B cell (primary cell): Measurements from ENCODE around the gene HIP1R. TPM values are rescaled to one million over a fixed set of nuclear protein-coding genes. Genes with fewer than 3 reads are reported as not detected.

Experiments used
- ATAC-seq: fragments of 200-7000 bp; cut with Tn5 transposase; one replicate; pipeline ENCODE4 v1.10.0; 2021; ENCODE audit warnings: low read depth, mild to moderate bottlenecking, moderate number of reproducible peaks, moderate library complexity
- CTCF ChIA-PET: fragments of 350-600 bp; sonication (Branson Sonifier 250); formaldehyde crosslinking; loops from one replicate; lab custom pipeline; 2021; ENCODE audit warnings: antibody characterized with exemption, inconsistent platforms; lab: Charles Lee
- POLR2A ChIA-PET: fragments of 350-600 bp; sonication (Branson Sonifier 250); formaldehyde crosslinking; loops from one replicate; lab custom pipeline; 2021; ENCODE audit warnings: antibody characterized with exemption; lab: Charles Lee
- DNase-seq: peaks from one replicate; pipeline ENCODE4 v3.0.0; 2013
- H2AFZ ChIP-seq: 2 replicates; pipeline ENCODE4 v1.6.1; 2012; ENCODE audit warnings: mild to moderate bottlenecking, low read depth, low read length; ENCODE audit not compliant: insufficient read depth, poor library complexity, severe bottlenecking
- H3K27ac ChIP-seq, 2 donors: 1 replicate in 1 of 2; 2 replicates in 1 of 2; pipeline ENCODE4 v1.5.1; 2012 to 2013; ENCODE audit warnings: low read length in 2 of 2, mild to moderate bottlenecking in 2 of 2, moderate library complexity in 1 of 2
- H3K27me3 ChIP-seq, 4 experiments: fragments of 200-600 bp in 1 of 4; sonication (generic) in 1 of 4; replicated peaks in 1 of 4; 1 replicate in 2 of 4; 2 replicates in 2 of 4; pipeline versions ENCODE4 v1.6.1 to v1.7.0; 2013 to 2016; ENCODE audit warnings: low read length in 3 of 4, mild to moderate bottlenecking in 2 of 4, mixed read lengths in 1 of 4, moderate library complexity in 1 of 4; ENCODE audit not compliant: insufficient read depth in 4 of 4, control insufficient read depth in 3 of 4; ENCODE audit errors: control extremely low read depth in 1 of 4
- H3K36me3 ChIP-seq, 2 experiments: replicated peaks in 1 of 2; 1 replicate in 1 of 2; 2 replicates in 1 of 2; pipeline versions ENCODE4 v1.6.1 to v1.7.1; 2013; ENCODE audit warnings: low read length in 1 of 2; ENCODE audit not compliant: insufficient read depth in 2 of 2, control insufficient read depth in 1 of 2; ENCODE audit errors: control extremely low read depth in 1 of 2, extremely low read depth in 1 of 2
- H3K4me1 ChIP-seq, 2 donors: fragments of 200-600 bp in 1 of 2; sonication (generic) in 1 of 2; 1 replicate in 1 of 2; 2 replicates in 1 of 2; pipeline versions ENCODE4 v1.5.1 to v1.6.1; 2013 to 2017; ENCODE audit warnings: low read length in 2 of 2; ENCODE audit not compliant: control insufficient read depth in 2 of 2, insufficient read depth in 2 of 2
- H3K4me2 ChIP-seq: replicated peaks from 2 replicates; pipeline ENCODE3; 2012; ENCODE audit warnings: mild to moderate bottlenecking, low read depth, low read length; ENCODE audit not compliant: poor library complexity, severe bottlenecking
- H3K4me3 ChIP-seq, 5 experiments: fragments of 200-600 bp in 1 of 5; sonication (generic) in 1 of 5; 1 replicate in 3 of 5; 2 replicates in 2 of 5; pipeline versions ENCODE4 v1.5.1 to v1.7.0; 2011 to 2016; ENCODE audit warnings: low read length in 4 of 5, mild to moderate bottlenecking in 4 of 5, low read depth in 2 of 5, control low read depth in 1 of 5, moderate library complexity in 1 of 5; ENCODE audit not compliant: insufficient read depth in 1 of 5; ENCODE audit errors: control extremely low read depth in 1 of 5, extremely low read depth in 1 of 5
- H3K79me2 ChIP-seq: fragments of 200-600 bp; sonication (generic); one replicate; pipeline ENCODE4 v1.6.0; 2016; ENCODE audit warnings: low read length; ENCODE audit not compliant: control insufficient read depth, insufficient read depth
- H3K9ac ChIP-seq: fragments of 200-600 bp; sonication (generic); 2 replicates; pipeline ENCODE4 v1.6.1; 2017; ENCODE audit warnings: mild to moderate bottlenecking, low read length, moderate library complexity
- H3K9me3 ChIP-seq, 3 donors: one replicate each; pipeline versions ENCODE4 v1.6.1 to v1.7.1; 2013; ENCODE audit warnings: low read length in 2 of 3; ENCODE audit not compliant: control insufficient read depth in 2 of 3, insufficient read depth in 1 of 3; ENCODE audit errors: control extremely low read depth in 1 of 3
- H4K20me1 ChIP-seq: 2 replicates; pipeline ENCODE4 v1.6.0; 2012; ENCODE audit warnings: mild to moderate bottlenecking, low read length; ENCODE audit not compliant: insufficient read depth, control insufficient read depth, poor library complexity, severe bottlenecking
- H3K27ac Mint-ChIP-seq: one replicate; pipeline ENCODE4 v1.8.0; 2021; ENCODE audit warnings: mixed read lengths
- H3K27me3 Mint-ChIP-seq: one replicate; pipeline ENCODE4 v1.8.0; 2021; ENCODE audit warnings: mixed read lengths
- H3K4me1 Mint-ChIP-seq: one replicate; pipeline ENCODE4 v1.8.0; 2021; ENCODE audit warnings: mixed read lengths
- H3K4me3 Mint-ChIP-seq: one replicate; pipeline ENCODE4 v1.8.0; 2021; ENCODE audit warnings: mixed read lengths
- H3K9me3 Mint-ChIP-seq: one replicate; pipeline ENCODE4 v1.8.0; 2022; ENCODE audit warnings: mixed read lengths; ENCODE audit not compliant: insufficient read depth
- CTCF ChIP-seq: fragments of 200-600 bp; IDR thresholded peaks from one replicate; pipeline ENCODE4 v1.8.0; 2022; ENCODE audit warnings: antibody characterized with exemption, mild to moderate bottlenecking
- EZH2 ChIP-seq: IDR thresholded peaks from 2 replicates; pipeline ENCODE4 v1.6.1; 2012; ENCODE audit warnings: borderline replicate concordance, low read depth, mild to moderate bottlenecking, moderate library complexity, low read length; ENCODE audit not compliant: insufficient read depth, poor library complexity, severe bottlenecking
- WGBS: methylation state at CpG from one replicate; pipeline ENCODE4 v1.1.5; 2013; ENCODE audit warnings: missing lambda C conversion rate; ENCODE audit not compliant: insufficient coverage; 5-methylcytosine and 5-hydroxymethylcytosine counted together
- intact Hi-C: fragments of 100-400 bp; cut with micrococcal nuclease; formaldehyde crosslinking; loops from one replicate; pipeline ENCODE4 v1.10.0; 2022
- polyA plus RNA-seq: library from polyadenylated mRNA; depleted of rRNA; stranded (reverse); fragments of >200 nt; gene quantifications from 2 replicates; pipeline ENCODE4 v1.2.3, GENCODE V29; 2012
- total RNA-seq, 2 donors: library from RNA; stranded (reverse); fragments of 120-200 nt in 1 of 2; gene quantifications; 1 replicate in 1 of 2; 2 replicates in 1 of 2; pipeline versions ENCODE4 v1.2.3 to v1.2.4, GENCODE V29; 2013 to 2022

The HIP1R gene
- total and polyA plus RNA-seq, 2 donors (not counting 1 experiment from before 2014, with no cell fraction given) = 289 to 390 TPM

DNA sequence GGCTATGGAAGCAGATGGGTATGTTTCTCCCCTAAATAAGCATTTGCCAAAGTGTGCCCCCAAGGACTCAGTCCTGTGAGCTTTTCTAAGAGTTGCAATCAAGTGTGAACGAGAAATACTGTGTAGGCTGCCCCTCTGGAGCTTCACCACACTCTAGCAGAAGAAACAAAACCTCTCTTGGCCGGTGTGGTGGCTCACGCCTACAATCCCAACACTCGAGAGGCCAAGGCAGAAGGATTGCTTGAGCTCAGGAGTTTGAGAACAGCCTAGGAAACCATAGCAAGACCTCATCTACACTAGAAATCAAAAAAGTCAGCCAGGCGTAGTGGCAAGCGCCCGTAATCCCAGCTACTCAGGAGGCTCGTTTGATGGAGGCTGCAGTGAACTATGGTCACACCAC lies 50.9 kb downstream of the HIP1R start:
- no peaks in the 10 kb centered on the region for H3K9me3 Mint-ChIP-seq
- no peak overlapping the region for H2AFZ ChIP-seq
- no peaks in the 10 kb centered on the region for H3K27me3 Mint-ChIP-seq
- H3K9me3 ChIP-seq = no peaks in the 10 kb centered on the region
- H3K27me3 ChIP-seq = no peaks in the 10 kb centered on the region
- peak overlapping the region; percentile 66 for H3K4me3 Mint-ChIP-seq
- H3K4me1 Mint-ChIP-seq = peaks cover 83% of the 10 kb centered on the region
- no peak for ATAC-seq
- H3K4me3 ChIP-seq = no peak overlapping the region
- 23% methylated on average over 7 of the region's 8 CpGs for WGBS
- peaks cover 45% of the 10 kb centered on the region for H4K20me1 ChIP-seq
- H3K79me2 ChIP-seq = peaks cover 96% of the 10 kb centered on the region
- ChIA-PET CTCF (interaction anchor here (0.7 to 11.0 kb wide), 10 partner anchors 11 to 92 kb away, joined by 3 to 101 read pairs (median 5); partner anchors contain the start of gene VPS37B), POLR2A (interaction anchor here (0.7 to 1.0 kb wide), 2 partner anchors 11 to 12 kb away, joined by 3 to 4 read pairs; no protein-coding TSS in a partner anchor)
- peak; percentile 16 for DNase-seq
- H3K36me3 ChIP-seq = no peaks in the 10 kb centered on the region
- no peak overlapping the region for H3K9ac ChIP-seq
- H3K27ac ChIP-seq = peak overlapping the region in 1 of 2 donors; percentile 47
- intact Hi-C loops = loop anchor here (5.0 kb wide), 2 partner anchors 36 to 74 kb away; no protein-coding TSS in a partner anchor
- peak overlapping the region; percentile 67 for H3K4me2 ChIP-seq
- TF ChIP-seq CTCF = no peak
- TF ChIP-seq EZH2 = no peak
- H3K4me1 ChIP-seq = peaks cover 87 to 93% of the 10 kb centered on the region in 2 donors
- peak overlapping the region; percentile 67 for H3K27ac Mint-ChIP-seq
